Prostate gland (tissue), 2 donors: ENCODE results near the gene CRYBG1.

Experiments
- CTCF ChIP-seq, 4 experiments: fragments of 200-600 bp in 2 of 4; fragments of 450-650 bp in 2 of 4; sonication (generic) in 2 of 4; IDR thresholded peaks; 1 replicate in 3 of 4; 2 replicates in 1 of 4; pipeline ENCODE4 v1.5.1; 2016 to 2019; ENCODE audit warnings: antibody characterized with exemption in 4 of 4, mild to moderate bottlenecking in 2 of 4, moderate library complexity in 2 of 4
- POLR2A ChIP-seq: fragments of 450-650 bp; IDR thresholded peaks from one replicate; pipeline ENCODE4 v1.6.1; 2016; ENCODE audit warnings: antibody characterized with exemption, mild to moderate bottlenecking

GRCh38 chr6:106426250-106426970 lies 65.9 kb downstream of the CRYBG1 start:
- TF ChIP-seq CTCF (IDR thresholded peaks at IDR 0.05) (no peak), POLR2A (no peak)
